ENCODE results near the gene SWAP70. TPM values are rescaled to one million over a fixed set of nuclear protein-coding genes. Genes with fewer than 3 reads are reported as not detected.

The SWAP70 gene
- total RNA-seq, 1 experiment from 2014 or later: 18.6 TPM

GRCh38 chr11:9643751-9644150 lies 20.1 kb upstream of the SWAP70 start:
- Histone ChIP-seq H3K27me3 (ENCODE audit: insufficient read depth, low read depth) (no peaks in the 10 kb centered on the region), H3F3A (ENCODE audit: insufficient read depth, low read depth) (no peaks in the 10 kb centered on the region), H3K4me1 (replicated peaks; ENCODE audit: insufficient read depth) (no peaks in the 10 kb centered on the region), H3K79me2 (ENCODE audit: low read depth) (no peaks in the 10 kb centered on the region), H2AFZ (no peak overlapping the region), H3K9me2 (ENCODE audit: insufficient read depth) (no peaks in the 10 kb centered on the region), H3K36me3 (ENCODE audit: low read depth) (no peaks in the 10 kb centered on the region), H3K4me2 (no peak overlapping the region), H3K4me3 (no peak overlapping the region), H4K20me1 (ENCODE audit: insufficient read depth) (no peaks in the 10 kb centered on the region), H3K9me3 (ENCODE audit: insufficient read depth, low read depth) (no peaks in the 10 kb centered on the region), H3K27ac (no peak overlapping the region)
- no peak for DNase-seq
- no TSS peak for BruUV-seq (replicated peaks)
- TF ChIP-seq CTCF (conservative IDR thresholded peaks at IDR 0.05): no peak
- TF ChIP-seq EZH2 (IDR thresholded peaks at IDR 0.05; ENCODE audit: low read depth): no peak
- intact Hi-C loops (cut with micrococcal nuclease; ENCODE audit: unreplicated experiment): no loop called here
- ChIA-PET CTCF (no interaction called here), POLR2A (ENCODE audit: unreplicated experiment) (no interaction called here)

- H4K20me1 ChIP-seq (ENCODE audit: insufficient read depth): no peaks in the 10 kb centered on the region
- H2AFZ ChIP-seq: no peak overlapping the region
- no peak overlapping the region for H3K4me3 ChIP-seq
- no peak overlapping the region for H3K27ac ChIP-seq
- no peaks in the 10 kb centered on the region for H3F3A ChIP-seq (ENCODE audit: insufficient read depth, low read depth)
- TF ChIP-seq EZH2 (IDR thresholded peaks at IDR 0.05; ENCODE audit: low read depth): no peak
- no peaks in the 10 kb centered on the region for H3K9me3 ChIP-seq (ENCODE audit: insufficient read depth, low read depth)
- ChIA-PET POLR2A (ENCODE audit: unreplicated experiment) (no interaction called here), CTCF (no interaction called here)
- DNase-seq: no peak
- no peaks in the 10 kb centered on the region for H3K36me3 ChIP-seq (ENCODE audit: low read depth)
- no TSS peak for BruUV-seq (replicated peaks)
- H3K4me1 ChIP-seq (replicated peaks; ENCODE audit: insufficient read depth): no peaks in the 10 kb centered on the region
- H3K4me2 ChIP-seq: no peak overlapping the region
- no peaks in the 10 kb centered on the region for H3K9me2 ChIP-seq (ENCODE audit: insufficient read depth)
- no peaks in the 10 kb centered on the region for H3K27me3 ChIP-seq (ENCODE audit: insufficient read depth, low read depth)
- no peaks in the 10 kb centered on the region for H3K79me2 ChIP-seq (ENCODE audit: low read depth)
- intact Hi-C loops (cut with micrococcal nuclease; ENCODE audit: unreplicated experiment): no loop called here
These were observed 18.0 kb upstream of the SWAP70 start for GRCh38 chr11:9645881-9646280.

GRCh38 chr11:9646324-9646723 lies 17.6 kb upstream of the SWAP70 start:
- Histone ChIP-seq H4K20me1 (ENCODE audit: insufficient read depth) (no peaks in the 10 kb centered on the region), H3K4me1 (replicated peaks; ENCODE audit: insufficient read depth) (no peaks in the 10 kb centered on the region), H3K27me3 (ENCODE audit: insufficient read depth, low read depth) (no peaks in the 10 kb centered on the region), H3K9me2 (ENCODE audit: insufficient read depth) (no peaks in the 10 kb centered on the region), H3K27ac (no peak overlapping the region), H3K9me3 (ENCODE audit: insufficient read depth, low read depth) (no peaks in the 10 kb centered on the region), H3K4me2 (no peak overlapping the region), H3K79me2 (ENCODE audit: low read depth) (no peaks in the 10 kb centered on the region), H3F3A (ENCODE audit: insufficient read depth, low read depth) (no peaks in the 10 kb centered on the region), H3K36me3 (ENCODE audit: low read depth) (no peaks in the 10 kb centered on the region), H3K4me3 (no peak overlapping the region), H2AFZ (no peak overlapping the region)
- no TSS peak for BruUV-seq (replicated peaks)
- DNase-seq: no peak
- TF ChIP-seq CTCF (conservative IDR thresholded peaks at IDR 0.05) (no peak), EZH2 (IDR thresholded peaks at IDR 0.05; ENCODE audit: low read depth) (no peak)
- CTCF ChIA-PET: no interaction called here
- POLR2A ChIA-PET (ENCODE audit: unreplicated experiment): no interaction called here
- intact Hi-C loops (cut with micrococcal nuclease; ENCODE audit: unreplicated experiment): no loop called here

DNA sequence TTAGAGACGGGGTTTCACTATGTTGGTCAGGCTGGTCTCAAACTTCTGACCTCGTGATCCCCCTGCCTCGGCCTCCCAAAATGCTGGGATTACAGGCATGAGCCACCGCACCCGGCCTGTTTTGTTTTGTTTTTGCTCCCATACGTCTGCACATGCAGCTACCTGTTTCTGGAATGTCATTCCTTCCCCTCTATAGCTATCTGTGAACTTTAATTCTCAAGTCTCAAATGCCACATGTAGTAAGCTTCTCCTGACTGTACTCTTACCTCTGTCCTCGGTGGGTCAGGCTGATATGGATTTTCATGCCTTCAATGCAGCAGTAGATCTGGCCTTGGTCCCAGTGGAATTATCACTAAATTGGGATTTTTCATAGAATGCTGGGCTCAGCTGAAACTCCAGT lies 12.4 kb upstream of the SWAP70 start:
- Histone ChIP-seq H2AFZ (no peak overlapping the region), H3K4me1 (replicated peaks; ENCODE audit: insufficient read depth) (no peaks in the 10 kb centered on the region; the same call in 1 of the 2 replicates), H3K79me2 (ENCODE audit: low read depth) (no peaks in the 10 kb centered on the region), H3F3A (ENCODE audit: insufficient read depth, low read depth) (no peaks in the 10 kb centered on the region), H3K9me3 (ENCODE audit: insufficient read depth, low read depth) (no peaks in the 10 kb centered on the region), H3K9me2 (ENCODE audit: insufficient read depth) (no peaks in the 10 kb centered on the region), H3K4me3 (no peak overlapping the region), H4K20me1 (ENCODE audit: insufficient read depth) (no peaks in the 10 kb centered on the region), H3K27ac (no peak overlapping the region), H3K27me3 (ENCODE audit: insufficient read depth, low read depth) (no peaks in the 10 kb centered on the region), H3K36me3 (ENCODE audit: low read depth) (no peaks in the 10 kb centered on the region), H3K4me2 (no peak overlapping the region)
- intact Hi-C loops (cut with micrococcal nuclease; ENCODE audit: unreplicated experiment): no loop called here
- no TSS peak for BruUV-seq (replicated peaks)
- TF ChIP-seq EZH2 (IDR thresholded peaks at IDR 0.05; ENCODE audit: low read depth): no peak
- no peak for TF ChIP-seq CTCF (conservative IDR thresholded peaks at IDR 0.05)
- DNase-seq: no peak
- ChIA-PET POLR2A (ENCODE audit: unreplicated experiment) (no interaction called here), CTCF (interaction anchor here (0.6 kb wide), 1 partner anchor 117 kb away, joined by 3 read pairs; no protein-coding TSS in a partner anchor)

Measured in PC-9 (cell line).